ENCODE data around the gene SNX8. TPM values are rescaled to one million over a fixed set of nuclear protein-coding genes. Genes with fewer than 3 reads are reported as not detected.

Gene SNX8
- total and polyA plus RNA-seq, 9 of the 15 experiments (the other 6 are each of a cell fraction or from before 2014, with no cell fraction given) = 2.7 to 51.6 (median 16.9) TPM

DNA sequence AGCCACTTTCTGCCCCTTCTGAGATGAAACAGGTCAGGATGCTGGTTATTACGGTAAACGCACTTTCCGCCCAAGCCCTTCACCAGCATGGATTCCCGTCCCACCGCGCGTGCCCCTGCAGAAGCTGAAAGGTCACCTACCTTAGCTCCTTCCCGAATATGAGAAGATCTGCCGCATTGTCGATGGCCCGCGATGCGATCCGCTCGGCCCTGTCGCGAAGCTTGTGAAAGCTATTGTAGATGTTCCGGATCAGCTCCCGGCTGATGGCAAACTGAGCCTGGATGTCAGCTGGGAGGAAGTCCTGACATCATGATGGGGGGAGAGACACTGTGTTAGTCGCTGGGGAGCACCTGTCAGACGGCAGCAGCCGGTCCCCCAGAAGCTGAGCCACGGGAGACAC is 50.1 kb downstream of the SNX8 start:
- no peak overlapping the region for H3K9ac ChIP-seq (ENCODE audit: insufficient read depth in 1 of 2, low read depth in 2 of 2, low read length in 2 of 2)
- H3K9me1 ChIP-seq (ENCODE audit: control insufficient read depth, insufficient read depth, low read length) = no peaks in the 10 kb centered on the region
- ChIA-PET CTCF (ENCODE audit: low intra/inter-chr PET ratio) (no interaction called here), POLR2A (interaction anchor here (1.1 kb wide), 1 partner anchor 24 kb away, joined by 3 read pairs; no protein-coding TSS in a partner anchor)
- peaks cover 38% of the 10 kb centered on the region; the same call in 2 of the 3 replicates for H3K36me3 ChIP-seq (ENCODE audit: control insufficient read depth, insufficient read depth, low read length)
- intact Hi-C loops (cut with micrococcal nuclease) = no loop called here
- no peaks in the 10 kb centered on the region for H3K27me3 ChIP-seq (ENCODE audit: control insufficient read depth in 2 of 2, insufficient read depth in 2 of 2, low read length in 2 of 2)
- BruUV-seq (replicated peaks) = no TSS peak
- no peak overlapping the region for H2AFZ ChIP-seq (ENCODE audit: low read depth, low read length)
- H3K4me1 ChIP-seq (replicated peaks in 1 of 2; ENCODE audit: control insufficient read depth in 2 of 2, insufficient read depth in 2 of 2, low read length in 2 of 2) = peaks cover 0 to 2% of the 10 kb centered on the region in 2 experiments; a peak in 1 of 5 replicates
- no peak overlapping the region for H3K4me3 ChIP-seq
- H3K79me2 ChIP-seq (ENCODE audit: control insufficient read depth, insufficient read depth, low read length) = no peaks in the 10 kb centered on the region
- DNase-seq (ENCODE audit: extremely low read depth in 1 of 4, low spot score in 3 of 4) (no peak), ATAC-seq (no peak), FAIRE-seq (no peak)
- H3K4me2 ChIP-seq (ENCODE audit: insufficient read depth, low read length) = no peak overlapping the region
- no peaks in the 10 kb centered on the region for H3K9me3 ChIP-seq (replicated peaks; ENCODE audit: control insufficient read depth, insufficient read depth, low read depth, low read length)
- no peak overlapping the region for H3K27ac ChIP-seq (ENCODE audit: extremely low read depth, low read depth, low read length)
- in situ Hi-C loops (cut with MboI) = no loop called here
- no peaks in the 10 kb centered on the region for H4K20me1 ChIP-seq (replicated peaks; ENCODE audit: control insufficient read depth, insufficient read depth, low read length)
- 98% methylated on average over 23 of the region's 23 CpGs for WGBS (ENCODE audit: insufficient coverage, low coverage, missing lambda C conversion rate)
- TF ChIP-seq GATA2 (CRISPR knock-in tag; IDR thresholded peaks at IDR 0.05) (no peak), TCF7L2 (IDR thresholded peaks at IDR 0.05; ENCODE audit: low read depth, low read length) (no peak), NCOA4 (IDR thresholded peaks at IDR 0.05; ENCODE audit: partially characterized antibody) (no peak), ARID4B (CRISPR knock-in tag; IDR thresholded peaks at IDR 0.05) (no peak), ZNF507 (tag; conservative IDR thresholded peaks at IDR 0.05) (no peak), HDAC2 (IDR thresholded peaks at IDR 0.05) (no peak), CTBP1 (IDR thresholded peaks at IDR 0.05; ENCODE audit: borderline replicate concordance) (no peak), ZNF398 (CRISPR knock-in tag; IDR thresholded peaks at IDR 0.05) (no peak), HLTF (IDR thresholded peaks at IDR 0.05) (no peak), ZNF431 (CRISPR knock-in tag; IDR thresholded peaks at IDR 0.05) (no peak), NELFE (IDR thresholded peaks at IDR 0.05; ENCODE audit: insufficient read depth, insufficient read length) (no peak), CBX2 (IDR thresholded peaks at IDR 0.05; ENCODE audit: insufficient read depth, low read length, poor library complexity, severe bottlenecking) (no peak), CBX3 (IDR thresholded peaks at IDR 0.05; ENCODE audit: borderline replicate concordance in 1 of 2, low read length in 2 of 2) (no peak)
- TF ChIP-seq, protein P1, sequence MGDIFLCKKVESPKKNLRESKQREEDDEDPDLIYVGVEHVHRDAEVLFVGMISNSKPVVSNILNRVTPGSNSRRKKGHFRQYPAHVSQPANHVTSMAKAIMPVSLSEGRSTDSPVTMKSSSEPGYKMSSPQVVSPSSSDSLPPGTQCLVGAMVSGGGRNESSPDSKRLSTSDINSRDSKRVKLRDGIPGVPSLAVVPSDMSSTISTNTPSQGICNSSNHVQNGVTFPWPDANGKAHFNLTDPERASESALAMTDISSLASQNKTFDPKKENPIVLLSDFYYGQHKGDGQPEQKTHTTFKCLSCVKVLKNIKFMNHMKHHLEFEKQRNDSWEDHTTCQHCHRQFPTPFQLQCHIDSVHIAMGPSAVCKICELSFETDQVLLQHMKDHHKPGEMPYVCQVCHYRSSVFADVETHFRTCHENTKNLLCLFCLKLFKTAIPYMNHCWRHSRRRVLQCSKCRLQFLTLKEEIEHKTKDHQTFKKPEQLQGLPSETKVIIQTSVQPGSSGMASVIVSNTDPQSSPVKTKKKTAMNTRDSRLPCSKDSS (IDR thresholded peaks at IDR 0.05; ENCODE audit: low read depth, partially characterized antibody) = no peak
- TF ChIP-seq, protein P2, sequence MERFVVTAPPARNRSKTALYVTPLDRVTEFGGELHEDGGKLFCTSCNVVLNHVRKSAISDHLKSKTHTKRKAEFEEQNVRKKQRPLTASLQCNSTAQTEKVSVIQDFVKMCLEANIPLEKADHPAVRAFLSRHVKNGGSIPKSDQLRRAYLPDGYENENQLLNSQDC (CRISPR knock-in tag; IDR thresholded peaks at IDR 0.05) = no peak

All from K562 (cell line).